ENCODE data around the gene CUEDC1. TPM values are rescaled to one million over a fixed set of nuclear protein-coding genes. Genes with fewer than 3 reads are reported as not detected.

CUEDC1 gene
- total RNA-seq, 1 donor from 2014 or later, result 76.1 TPM

GRCh38 chr17:57902800-57903759 lies 52.1 kb downstream of the CUEDC1 start:
- H3K27me3 ChIP-seq, result no peaks in the 10 kb centered on the region
- no peak overlapping the region for H3K4me3 ChIP-seq
- peak overlapping the region; percentile 78 to 81 for H3K27ac ChIP-seq
- no peaks in the 10 kb centered on the region for H3K36me3 ChIP-seq
- no peak for TF ChIP-seq CTCF (IDR thresholded peaks at IDR 0.05)
- H3K9me3 ChIP-seq, result no peaks in the 10 kb centered on the region
- peak; percentile 85 to 95 for DNase-seq (ENCODE audit: low spot score in 2 of 2)
- intact Hi-C loops (cut with DNase I), result no loop called here
- peaks cover 16 to 46% of the 10 kb centered on the region in 2 donors for H3K4me1 ChIP-seq

- Histone ChIP-seq H3K9me3 (no peaks in the 10 kb centered on the region), H3K27me3 (no peaks in the 10 kb centered on the region), H3K27ac (peak overlapping the region; percentile 78 to 81), H3K4me1 (peaks cover 16 to 47% of the 10 kb centered on the region in 2 donors), H3K4me3 (no peak overlapping the region), H3K36me3 (no peaks in the 10 kb centered on the region)
- intact Hi-C loops (cut with DNase I), result no loop called here
- TF ChIP-seq CTCF (IDR thresholded peaks at IDR 0.05), result no peak
- no peak for DNase-seq (ENCODE audit: low spot score in 2 of 2)
Observed at GRCh38 chr17:57902117-57902799, 53.0 kb downstream of the CUEDC1 start.

- no peak for TF ChIP-seq CTCF (IDR thresholded peaks at IDR 0.05)
- peaks cover 16 to 47% of the 10 kb centered on the region in 2 donors for H3K4me1 ChIP-seq
- no peaks in the 10 kb centered on the region for H3K27me3 ChIP-seq
- peak overlapping the region in 1 of 2 donors; percentile 13 for H3K27ac ChIP-seq
- intact Hi-C loops (cut with DNase I), result no loop called here
- H3K9me3 ChIP-seq, result no peaks in the 10 kb centered on the region
- no peak overlapping the region for H3K4me3 ChIP-seq
- DNase-seq (ENCODE audit: low spot score in 2 of 2), result no peak
- no peaks in the 10 kb centered on the region for H3K36me3 ChIP-seq
Observed at GRCh38 chr17:57900991-57901743, 54.0 kb downstream of the CUEDC1 start.

- H3K36me3 ChIP-seq, result no peaks in the 10 kb centered on the region
- no peak for TF ChIP-seq CTCF (IDR thresholded peaks at IDR 0.05)
- no peak for DNase-seq (ENCODE audit: low spot score in 2 of 2)
- no peak overlapping the region for H3K4me3 ChIP-seq
- no peaks in the 10 kb centered on the region for H3K27me3 ChIP-seq
- H3K4me1 ChIP-seq, result peaks cover 16 to 57% of the 10 kb centered on the region in 2 donors
- H3K9me3 ChIP-seq, result no peaks in the 10 kb centered on the region
- intact Hi-C loops (cut with DNase I), result loop anchor here (2.0 kb wide), 1 partner anchor 15 kb away; no protein-coding TSS in a partner anchor
- peak overlapping the region; percentile 71 to 79 for H3K27ac ChIP-seq
Observed at GRCh38 chr17:57899822-57900221, 55.4 kb downstream of the CUEDC1 start.

GRCh38 chr17:57899391-57899790 lies 55.8 kb downstream of the CUEDC1 start:
- no peaks in the 10 kb centered on the region for H3K27me3 ChIP-seq
- H3K36me3 ChIP-seq, result no peaks in the 10 kb centered on the region
- intact Hi-C loops (cut with DNase I), result loop anchor here (2.0 kb wide), 1 partner anchor 15 kb away; no protein-coding TSS in a partner anchor
- no peak for TF ChIP-seq CTCF (IDR thresholded peaks at IDR 0.05)
- H3K27ac ChIP-seq, result peak overlapping the region; percentile 71 to 79
- H3K9me3 ChIP-seq, result no peaks in the 10 kb centered on the region
- DNase-seq (ENCODE audit: low spot score in 2 of 2), result no peak
- H3K4me3 ChIP-seq, result no peak overlapping the region
- H3K4me1 ChIP-seq, result peaks cover 16 to 55% of the 10 kb centered on the region in 2 donors
